ENCODE results near the gene DYRK1A.

Gene DYRK1A

DNA sequence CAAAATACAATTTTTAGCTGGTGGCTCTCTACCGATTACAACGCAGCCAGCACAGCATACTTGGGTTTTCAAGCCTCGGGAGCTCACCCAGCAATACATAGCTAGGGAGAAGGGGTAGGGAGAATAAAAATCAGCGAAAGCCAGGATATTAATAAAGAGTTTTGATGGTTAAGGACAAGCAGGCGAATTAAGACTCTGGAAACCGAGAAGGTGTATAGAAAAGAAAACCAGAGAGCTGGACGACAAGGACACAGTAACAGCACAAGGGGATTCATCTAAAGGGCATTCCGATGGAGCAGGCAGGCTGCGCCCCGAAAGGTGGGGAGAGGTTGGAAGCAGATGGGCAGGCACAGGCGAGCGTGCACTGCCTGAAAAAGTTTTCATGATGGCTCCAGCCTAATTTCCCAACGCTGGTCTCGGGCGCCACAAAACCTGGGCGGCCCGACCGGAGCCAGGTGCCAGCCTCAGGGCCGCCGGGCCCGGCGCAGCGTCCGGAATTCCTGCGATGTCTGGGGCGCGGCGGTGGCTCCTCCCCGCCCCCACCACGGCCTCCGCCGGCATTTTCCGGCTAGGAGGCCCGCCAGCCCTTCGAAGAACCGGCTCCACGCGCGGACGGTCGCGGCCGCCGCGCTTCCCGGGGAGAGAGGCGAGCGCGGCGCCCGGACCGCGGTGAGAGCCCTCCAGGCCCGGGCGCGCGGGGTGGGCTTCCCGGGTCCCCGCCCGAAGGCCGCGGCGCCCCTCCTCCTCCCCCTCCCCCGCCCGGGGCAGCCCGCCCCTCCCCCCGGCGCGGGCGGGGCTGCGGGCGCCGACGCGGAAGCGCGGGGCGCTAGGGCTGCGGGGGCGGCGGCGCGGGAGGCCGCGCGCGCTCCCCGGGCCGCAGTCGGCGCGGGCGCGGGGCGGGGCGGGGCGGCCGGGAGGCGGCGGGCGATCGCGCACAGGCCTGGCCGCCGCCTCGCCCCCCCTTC lies 774 bp upstream of the DYRK1A start (continued):
- TF ChIP-seq ZNF600 (tag by site-specific recombination; IDR thresholded peaks at IDR 0.05) (peak; percentile 60), ZFHX2 (tag by site-specific recombination; conservative IDR thresholded peaks at IDR 0.05) (0 out of 2 replicates have a peak, but pooled peaks have one; percentile 9), KLF16 (tag by site-specific recombination; IDR thresholded peaks at IDR 0.05) (peak; percentile 38; the same call in 1 of the 2 replicates), KLF10 (tag by site-specific recombination; IDR thresholded peaks at IDR 0.05) (peak; percentile 40; the same call in 1 of the 2 replicates), ZFP3 (tag by site-specific recombination; IDR thresholded peaks at IDR 0.05; ENCODE audit: low read depth) (no peak), ZNF544 (tag by site-specific recombination; IDR thresholded peaks at IDR 0.05) (no peak), REPIN1 (tag by site-specific recombination; IDR thresholded peaks at IDR 0.05; ENCODE audit: low read depth) (no peak), ZNF747 (tag by site-specific recombination; IDR thresholded peaks at IDR 0.05) (no peak), ZNF692 (tag by site-specific recombination; IDR thresholded peaks at IDR 0.05) (peak; percentile 75), ZBTB7A (tag by site-specific recombination; IDR thresholded peaks at IDR 0.05; ENCODE audit: low read depth) (0 out of 2 replicates have a peak, but pooled peaks have one; percentile 54), PBX3 (CRISPR knock-in tag; IDR thresholded peaks at IDR 0.05) (no peak), ZEB2 (tag by site-specific recombination; IDR thresholded peaks at IDR 0.05) (peak; percentile 65), ZBTB17 (tag by site-specific recombination; IDR thresholded peaks at IDR 0.05) (peak; percentile 72), ZNF48 (tag by site-specific recombination; IDR thresholded peaks at IDR 0.05) (no peak)

GRCh38 chr21:37367336-37367702 lies 746 bp downstream of the DYRK1A start:
- H3K4me3 ChIP-seq (ENCODE audit: low read depth, low read length) = peak overlapping the region; percentile 100
- no peaks in the 10 kb centered on the region for H3K9me3 ChIP-seq (ENCODE audit: control insufficient read depth, insufficient read depth, low read depth, low read length)
- TF ChIP-seq HOXA7 (CRISPR knock-in tag; IDR thresholded peaks at IDR 0.05; ENCODE audit: borderline replicate concordance) (no peak), ZNF211 (tag by site-specific recombination; IDR thresholded peaks at IDR 0.05; ENCODE audit: low read depth) (no peak), ZNF157 (tag by site-specific recombination; IDR thresholded peaks at IDR 0.05) (no peak), INSM2 (tag by site-specific recombination; IDR thresholded peaks at IDR 0.05) (no peak), TRIM28 (IDR thresholded peaks at IDR 0.05; ENCODE audit: borderline replicate concordance, low read length) (no peak), ZNF670 (tag by site-specific recombination; IDR thresholded peaks at IDR 0.05; ENCODE audit: low read depth) (no peak)
- CTCF ChIA-PET = no interaction called here
- H3K36me3 ChIP-seq (ENCODE audit: control insufficient read depth in 2 of 2, insufficient read depth in 1 of 2, low read length in 2 of 2) = no peaks in the 10 kb centered on the region
- H3K27ac ChIP-seq (ENCODE audit: extremely low read depth, low read depth, low read length) = peak overlapping the region; percentile 100
- POLR2A ChIA-PET = no interaction called here
- H3K4me1 ChIP-seq (ENCODE audit: control insufficient read depth, insufficient read depth, low read length) = peaks cover 18% of the 10 kb centered on the region

Data from HEK293 (cell line).